WTC11 (cell line): Measurements from ENCODE around the gene SDHB. TPM values are rescaled to one million over a fixed set of nuclear protein-coding genes. Genes with fewer than 3 reads are reported as not detected.

Experiments used
- ATAC-seq: fragments of 200-7000 bp; cut with Tn5 transposase; 2 replicates; pipeline ENCODE4 v1.10.0; 2021; ENCODE audit warnings: mild to moderate bottlenecking, moderate library complexity
- CTCF ChIA-PET: fragments of 300-600 bp; sonication (Branson Sonifier 250); formaldehyde crosslinking; loops from one replicate; lab custom pipeline; 2021; ENCODE audit warnings: antibody characterized with exemption; lab: Charles Lee
- POLR2A ChIA-PET: fragments of 350-600 bp; sonication (Branson Sonifier 250); formaldehyde crosslinking; loops from one replicate; lab custom pipeline; 2021; ENCODE audit warnings: antibody characterized with exemption; lab: Charles Lee
- DNase-seq: peaks from one replicate; pipeline ENCODE4 v3.0.0; 2021; ENCODE audit warnings: low spot score
- H3K27ac Mint-ChIP-seq: 2 replicates; pipeline ENCODE4 v1.8.0; 2021; ENCODE audit warnings: mixed read lengths
- H3K27me3 Mint-ChIP-seq: 2 replicates; pipeline ENCODE4 v1.8.0; 2021; ENCODE audit warnings: low read depth, mild to moderate bottlenecking, moderate library complexity, mixed read lengths
- H3K36me3 Mint-ChIP-seq: 2 replicates; pipeline ENCODE4 v1.8.0; 2021; ENCODE audit warnings: mixed read lengths
- H3K4me1 Mint-ChIP-seq: 2 replicates; pipeline ENCODE4 v1.8.0; 2022; ENCODE audit warnings: mixed read lengths
- H3K4me3 Mint-ChIP-seq: 2 replicates; pipeline ENCODE4 v1.8.0; 2021; ENCODE audit warnings: mild to moderate bottlenecking, moderate library complexity, mixed read lengths
- H3K9me3 Mint-ChIP-seq: 2 replicates; pipeline ENCODE4 v1.8.0; 2021; ENCODE audit warnings: mixed read lengths
- CBFB ChIP-seq: sonication (generic); formaldehyde crosslinking; IDR thresholded peaks from 2 replicates; pipeline ENCODE4 v1.8.1; 2022; ENCODE audit warnings: mild to moderate bottlenecking, low read depth, missing genetic modification reagents
- FOXJ3 ChIP-seq: sonication (generic); formaldehyde crosslinking; IDR thresholded peaks from 2 replicates; pipeline ENCODE4 v1.9.0; 2021; ENCODE audit warnings: missing genetic modification reagents, mild to moderate bottlenecking, borderline replicate concordance
- FOXP1 ChIP-seq: sonication (generic); formaldehyde crosslinking; IDR thresholded peaks from 2 replicates; pipeline ENCODE4 v1.8.0; 2022; ENCODE audit warnings: missing genetic modification reagents, mild to moderate bottlenecking, moderate library complexity, borderline replicate concordance
- GABPB1 ChIP-seq: sonication (generic); formaldehyde crosslinking; IDR thresholded peaks from 2 replicates; pipeline ENCODE4 v1.8.1; 2023; ENCODE audit warnings: mild to moderate bottlenecking, missing genetic modification reagents
- KAT7 ChIP-seq: sonication (generic); formaldehyde crosslinking; IDR thresholded peaks from 2 replicates; pipeline ENCODE4 v1.8.1; 2023; ENCODE audit warnings: missing genetic modification reagents, mild to moderate bottlenecking, borderline replicate concordance
- MXD4 ChIP-seq: fragments of 250-450 bp; sonication (Bioruptor Pico); IDR thresholded peaks from 2 replicates; pipeline ENCODE4 v1.8.0; 2021; ENCODE audit warnings: mild to moderate bottlenecking, moderate library complexity, borderline replicate concordance
- MYBL2 ChIP-seq: sonication (generic); formaldehyde crosslinking; IDR thresholded peaks from 2 replicates; pipeline ENCODE4 v1.8.1; 2023; ENCODE audit warnings: mild to moderate bottlenecking, moderate library complexity, missing genetic modification reagents
- NFE2L1 ChIP-seq: sonication (generic); formaldehyde crosslinking; IDR thresholded peaks from 2 replicates; pipeline ENCODE4 v1.8.1; 2023; ENCODE audit warnings: missing genetic modification reagents
- OVOL2 ChIP-seq: fragments of 250-450 bp; sonication (Bioruptor Pico); IDR thresholded peaks from 2 replicates; pipeline ENCODE4 v1.9.0; 2021; ENCODE audit warnings: mild to moderate bottlenecking, borderline replicate concordance
- SP1 ChIP-seq: sonication (generic); formaldehyde crosslinking; conservative IDR thresholded peaks from 2 replicates; pipeline ENCODE4 v1.8.1; 2022; ENCODE audit warnings: missing genetic modification reagents
- ZNF121 ChIP-seq: sonication (generic); formaldehyde crosslinking; IDR thresholded peaks from 2 replicates; pipeline ENCODE4 v1.8.0; 2023; ENCODE audit warnings: missing genetic modification reagents
- ZNF138 ChIP-seq: sonication (generic); formaldehyde crosslinking; conservative IDR thresholded peaks from 2 replicates; pipeline ENCODE4 v1.8.1; 2022; ENCODE audit warnings: mild to moderate bottlenecking, moderate library complexity, missing genetic modification reagents
- ZNF317 ChIP-seq: sonication (generic); formaldehyde crosslinking; IDR thresholded peaks from 2 replicates; pipeline ENCODE4 v1.8.1; 2023; ENCODE audit warnings: low read depth, mild to moderate bottlenecking, moderate library complexity, missing genetic modification reagents, borderline replicate concordance
- total RNA-seq: library from RNA; stranded (reverse); gene quantifications from 3 replicates; pipeline ENCODE4 v1.2.3, GENCODE V29; 2021
- TF ChIP-seq, protein P1 (sequence below): fragments of 250-450 bp; sonication (Bioruptor Pico); IDR thresholded peaks from 2 replicates; pipeline ENCODE4 v1.9.0; 2021; ENCODE audit warnings: mild to moderate bottlenecking, borderline replicate concordance
- TF ChIP-seq, protein P2 (sequence below): fragments of 250-450 bp; sonication (Bioruptor Pico); IDR thresholded peaks from 2 replicates; pipeline ENCODE4 v1.9.0; 2021; ENCODE audit warnings: moderate library complexity, mild to moderate bottlenecking, inconsistent platforms, borderline replicate concordance

SDHB gene
- total RNA-seq, 1 experiment from 2014 or later = 89.5 TPM

DNA sequence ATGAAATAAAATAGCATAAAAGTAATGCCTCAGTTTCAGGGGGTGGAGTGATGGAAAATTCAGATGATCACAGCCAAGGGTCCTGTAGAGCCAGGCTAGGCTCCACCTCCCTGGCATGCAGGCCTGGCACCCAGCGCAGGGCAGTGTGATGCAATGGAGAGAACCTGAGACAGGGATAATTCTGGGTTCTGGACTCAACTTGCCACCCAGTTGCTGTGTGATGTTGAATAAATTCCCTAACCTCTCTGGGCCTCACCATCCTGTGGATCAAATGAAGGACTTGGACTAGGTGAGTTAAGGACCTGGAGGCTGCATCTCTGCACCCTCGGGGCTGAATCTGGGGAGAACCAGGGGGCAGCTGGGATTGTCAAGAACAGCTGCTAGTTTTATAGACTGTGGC is 48.4 kb upstream of the SDHB start (continued):
- TF ChIP-seq ZNF138 (CRISPR knock-in tag) (no peak), CBFB (no peak), MXD4 (no peak), SP1 (CRISPR knock-in tag) (no peak), GABPB1 (CRISPR knock-in tag) (no peak)
- TF ChIP-seq, protein P1, sequence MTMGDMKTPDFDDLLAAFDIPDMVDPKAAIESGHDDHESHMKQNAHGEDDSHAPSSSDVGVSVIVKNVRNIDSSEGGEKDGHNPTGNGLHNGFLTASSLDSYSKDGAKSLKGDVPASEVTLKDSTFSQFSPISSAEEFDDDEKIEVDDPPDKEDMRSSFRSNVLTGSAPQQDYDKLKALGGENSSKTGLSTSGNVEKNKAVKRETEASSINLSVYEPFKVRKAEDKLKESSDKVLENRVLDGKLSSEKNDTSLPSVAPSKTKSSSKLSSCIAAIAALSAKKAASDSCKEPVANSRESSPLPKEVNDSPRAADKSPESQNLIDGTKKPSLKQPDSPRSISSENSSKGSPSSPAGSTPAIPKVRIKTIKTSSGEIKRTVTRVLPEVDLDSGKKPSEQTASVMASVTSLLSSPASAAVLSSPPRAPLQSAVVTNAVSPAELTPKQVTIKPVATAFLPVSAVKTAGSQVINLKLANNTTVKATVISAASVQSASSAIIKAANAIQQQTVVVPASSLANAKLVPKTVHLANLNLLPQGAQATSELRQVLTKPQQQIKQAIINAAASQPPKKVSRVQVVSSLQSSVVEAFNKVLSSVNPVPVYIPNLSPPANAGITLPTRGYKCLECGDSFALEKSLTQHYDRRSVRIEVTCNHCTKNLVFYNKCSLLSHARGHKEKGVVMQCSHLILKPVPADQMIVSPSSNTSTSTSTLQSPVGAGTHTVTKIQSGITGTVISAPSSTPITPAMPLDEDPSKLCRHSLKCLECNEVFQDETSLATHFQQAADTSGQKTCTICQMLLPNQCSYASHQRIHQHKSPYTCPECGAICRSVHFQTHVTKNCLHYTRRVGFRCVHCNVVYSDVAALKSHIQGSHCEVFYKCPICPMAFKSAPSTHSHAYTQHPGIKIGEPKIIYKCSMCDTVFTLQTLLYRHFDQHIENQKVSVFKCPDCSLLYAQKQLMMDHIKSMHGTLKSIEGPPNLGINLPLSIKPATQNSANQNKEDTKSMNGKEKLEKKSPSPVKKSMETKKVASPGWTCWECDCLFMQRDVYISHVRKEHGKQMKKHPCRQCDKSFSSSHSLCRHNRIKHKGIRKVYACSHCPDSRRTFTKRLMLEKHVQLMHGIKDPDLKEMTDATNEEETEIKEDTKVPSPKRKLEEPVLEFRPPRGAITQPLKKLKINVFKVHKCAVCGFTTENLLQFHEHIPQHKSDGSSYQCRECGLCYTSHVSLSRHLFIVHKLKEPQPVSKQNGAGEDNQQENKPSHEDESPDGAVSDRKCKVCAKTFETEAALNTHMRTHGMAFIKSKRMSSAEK (CRISPR knock-in tag) = no peak

DNA sequence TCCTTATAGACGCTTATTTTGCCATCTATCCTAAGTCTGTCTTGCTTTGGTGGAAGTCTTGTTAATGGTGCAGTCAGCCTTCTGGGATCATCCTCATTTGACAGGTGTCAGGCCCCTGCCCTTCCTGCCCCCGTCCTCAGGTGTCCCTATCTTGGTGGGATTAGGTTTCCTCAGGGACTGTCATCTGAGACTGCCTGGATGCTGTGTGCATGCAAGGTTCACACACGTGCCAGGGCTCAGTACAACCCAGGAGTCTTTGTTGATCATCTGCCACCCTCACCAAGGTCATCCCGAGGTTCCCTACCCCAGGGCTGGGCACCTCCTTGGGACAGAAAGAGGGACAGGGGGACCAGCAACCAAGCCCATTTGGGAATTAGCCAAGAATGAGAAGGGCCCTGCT is 47.4 kb upstream of the SDHB start:
- no peak for DNase-seq
- ChIA-PET POLR2A (interaction anchor here (0.5 kb wide), 1 partner anchor 480 kb away, joined by 5 read pairs; no protein-coding TSS in a partner anchor), CTCF (no interaction called here)
- H3K36me3 Mint-ChIP-seq = no peaks in the 10 kb centered on the region
- peaks cover 22% of the 10 kb centered on the region for H3K4me1 Mint-ChIP-seq
- H3K27me3 Mint-ChIP-seq = no peaks in the 10 kb centered on the region
- no peak for ATAC-seq
- H3K9me3 Mint-ChIP-seq = no peaks in the 10 kb centered on the region
- no peak for TF ChIP-seq ZNF121
- no peak for TF ChIP-seq KAT7 (CRISPR knock-in tag)
- TF ChIP-seq MYBL2 = no peak
- no peak overlapping the region for H3K4me3 Mint-ChIP-seq
- H3K27ac Mint-ChIP-seq = no peak overlapping the region

- CTCF ChIA-PET = interaction anchor here (1.9 kb wide), 1 partner anchor 26 kb away, joined by 5 read pairs; no protein-coding TSS in a partner anchor
These were observed 45.9 kb upstream of the SDHB start for GRCh38 chr1:17099616-17100340.

DNA sequence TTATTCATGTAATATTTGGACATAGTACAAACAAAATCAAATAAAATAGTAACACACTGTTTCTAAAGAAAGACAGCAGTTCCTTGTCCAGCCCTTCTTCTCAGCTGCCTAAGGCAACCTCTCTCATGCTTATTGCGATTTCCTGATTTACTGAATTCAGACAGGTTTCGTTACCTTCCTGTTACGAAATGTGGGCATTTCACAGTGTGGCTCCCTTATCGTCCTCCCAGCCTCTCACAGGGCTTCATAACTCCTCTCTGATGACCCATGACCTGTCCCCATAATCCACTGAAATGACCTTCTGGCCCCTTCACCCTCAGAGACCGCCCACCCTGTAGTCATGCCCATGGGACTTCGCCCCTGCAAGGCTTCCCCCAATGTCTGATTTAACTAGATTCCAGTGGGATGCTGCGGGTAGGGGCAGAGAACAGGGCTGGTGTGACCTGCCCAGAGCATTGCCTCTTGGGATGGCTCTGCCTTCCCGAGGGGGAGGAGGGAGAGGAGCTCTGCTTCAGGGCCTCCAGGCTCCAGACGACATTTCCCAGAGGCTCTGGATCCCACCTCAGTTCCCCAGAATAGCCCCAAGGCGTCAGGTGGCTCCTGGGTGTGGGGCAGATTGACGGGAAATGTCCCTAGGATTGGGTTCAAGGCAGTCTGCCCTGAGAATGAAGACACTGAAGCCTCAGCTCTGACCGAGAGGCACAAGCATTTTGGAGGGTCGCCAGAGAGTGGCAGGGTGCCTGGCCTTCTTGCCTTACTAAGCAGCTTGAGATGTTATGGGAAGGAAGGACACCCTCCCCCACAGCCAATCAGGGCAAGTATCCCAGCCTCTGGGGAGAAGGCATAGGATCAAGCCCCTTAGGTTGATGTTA is 44.9 kb upstream of the SDHB start:
- Mint-ChIP-seq H3K27ac (no peak overlapping the region), H3K4me1 (peaks cover 22% of the 10 kb centered on the region), H3K9me3 (no peaks in the 10 kb centered on the region), H3K4me3 (no peak overlapping the region), H3K27me3 (no peaks in the 10 kb centered on the region), H3K36me3 (no peaks in the 10 kb centered on the region)
- POLR2A ChIA-PET = no interaction called here
- ATAC-seq = no peak
- CTCF ChIA-PET = interaction anchor here (1.1 to 1.9 kb wide), 3 partner anchors 23 to 237 kb away, joined by 3 to 5 read pairs (median 4); no protein-coding TSS in a partner anchor
- DNase-seq = no peak
- no peak for TF ChIP-seq OVOL2
- TF ChIP-seq, all 79 proteins: peak for 0

More at GRCh38 chr1:17099616-17100340, 45.9 kb upstream of the SDHB start:
- no peak for ATAC-seq
- Mint-ChIP-seq H3K36me3 (no peaks in the 10 kb centered on the region), H3K4me3 (no peak overlapping the region), H3K27ac (no peak overlapping the region), H3K9me3 (no peaks in the 10 kb centered on the region), H3K4me1 (peaks cover 22% of the 10 kb centered on the region), H3K27me3 (no peaks in the 10 kb centered on the region)
- TF ChIP-seq, protein P2, sequence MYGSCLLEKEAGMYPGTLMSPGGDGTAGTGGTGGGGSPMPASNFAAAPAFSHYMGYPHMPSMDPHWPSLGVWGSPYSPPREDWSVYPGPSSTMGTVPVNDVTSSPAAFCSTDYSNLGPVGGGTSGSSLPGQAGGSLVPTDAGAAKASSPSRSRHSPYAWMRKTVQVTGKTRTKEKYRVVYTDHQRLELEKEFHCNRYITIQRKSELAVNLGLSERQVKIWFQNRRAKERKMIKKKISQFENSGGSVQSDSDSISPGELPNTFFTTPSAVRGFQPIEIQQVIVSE = no peak
- no peak for TF ChIP-seq FOXP1 (CRISPR knock-in tag)
- TF ChIP-seq MYBL2 = no peak
- TF ChIP-seq ZNF317 (CRISPR knock-in tag) = no peak
- TF ChIP-seq FOXJ3 = no peak
- TF ChIP-seq NFE2L1 (CRISPR knock-in tag) = no peak
- POLR2A ChIA-PET = no interaction called here
- DNase-seq = no peak
